Measurements from ENCODE around the gene OR6N1.

The OR6N1 gene

DNA sequence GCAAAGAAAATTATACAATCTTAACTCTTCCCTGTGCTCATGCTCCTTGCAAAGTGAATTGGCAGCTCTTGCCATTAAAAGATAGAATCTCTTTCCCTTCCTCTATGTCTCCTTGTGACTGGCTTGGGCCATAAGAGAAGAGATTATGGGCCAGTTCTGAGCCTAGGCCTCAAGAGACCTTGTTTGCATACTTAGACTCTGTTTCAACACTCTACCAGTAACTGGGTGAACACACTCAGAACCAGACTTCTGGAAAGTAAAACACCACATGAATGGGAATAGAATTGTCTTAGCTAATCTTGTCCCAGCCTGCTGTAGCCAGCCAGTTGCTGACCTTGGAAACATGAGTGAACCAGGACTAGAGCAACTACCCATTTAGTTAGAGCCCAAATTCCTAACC lies 36.1 kb downstream of the OR6N1 start:
- DNase-seq: no peak

DNA sequence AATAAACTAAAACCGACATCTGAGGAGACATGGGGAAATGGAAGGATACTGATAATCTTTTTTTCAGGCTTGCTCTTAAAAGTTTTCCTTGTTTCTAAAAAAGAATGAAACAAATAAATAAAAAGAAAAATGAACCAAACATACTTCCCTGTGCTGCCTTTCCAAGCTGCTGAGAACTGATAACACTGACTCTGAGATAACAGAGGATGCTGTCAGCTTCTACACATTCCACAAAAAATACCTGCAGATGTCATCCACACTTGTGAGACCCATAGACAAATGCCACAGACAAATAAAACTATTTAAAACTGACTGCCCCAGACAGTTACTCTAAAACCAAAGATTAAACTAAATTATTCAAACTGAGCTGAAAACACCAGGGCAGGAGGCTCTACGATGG lies 39.5 kb downstream of the OR6N1 start:
- DNase-seq: no peak

DNA sequence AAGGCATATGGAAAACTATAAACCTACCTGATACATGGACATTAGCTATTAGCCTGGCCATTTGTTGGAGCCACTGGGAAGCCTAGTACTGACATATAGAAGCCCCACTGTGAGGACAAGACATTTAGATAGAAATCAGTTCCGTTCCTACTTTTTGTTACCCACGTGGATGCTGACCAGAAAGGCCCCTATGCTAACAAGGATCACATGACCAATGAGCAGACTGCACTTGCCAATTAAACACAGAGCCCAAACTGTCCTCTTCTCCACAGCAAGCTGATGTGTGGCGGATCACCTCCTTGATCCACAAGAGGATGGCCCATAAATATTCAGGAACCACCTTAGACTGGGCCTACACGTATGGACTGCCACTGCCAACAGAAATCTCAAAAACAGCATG lies 40.3 kb downstream of the OR6N1 start:
- DNase-seq: no peak

DNA sequence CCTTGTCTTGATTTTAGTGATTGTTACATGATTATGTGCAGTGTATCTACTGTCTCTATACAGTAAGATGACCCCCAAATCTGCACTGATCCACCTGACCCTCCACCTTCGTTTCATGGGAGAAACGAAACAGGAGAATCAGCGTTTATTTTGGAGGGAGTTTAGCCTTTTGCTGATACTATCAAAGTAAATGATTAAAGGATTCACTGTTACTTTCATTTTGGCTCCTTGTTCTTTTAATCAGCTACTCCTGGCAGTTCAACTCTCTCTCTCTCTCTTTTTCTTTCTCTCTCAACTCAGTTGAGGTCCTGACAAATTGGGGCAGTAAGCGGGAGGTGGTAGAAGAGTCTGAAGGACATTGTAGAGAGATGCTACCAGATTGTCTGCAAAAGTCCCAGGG lies 41.5 kb downstream of the OR6N1 start:
- no peak for DNase-seq

DNA sequence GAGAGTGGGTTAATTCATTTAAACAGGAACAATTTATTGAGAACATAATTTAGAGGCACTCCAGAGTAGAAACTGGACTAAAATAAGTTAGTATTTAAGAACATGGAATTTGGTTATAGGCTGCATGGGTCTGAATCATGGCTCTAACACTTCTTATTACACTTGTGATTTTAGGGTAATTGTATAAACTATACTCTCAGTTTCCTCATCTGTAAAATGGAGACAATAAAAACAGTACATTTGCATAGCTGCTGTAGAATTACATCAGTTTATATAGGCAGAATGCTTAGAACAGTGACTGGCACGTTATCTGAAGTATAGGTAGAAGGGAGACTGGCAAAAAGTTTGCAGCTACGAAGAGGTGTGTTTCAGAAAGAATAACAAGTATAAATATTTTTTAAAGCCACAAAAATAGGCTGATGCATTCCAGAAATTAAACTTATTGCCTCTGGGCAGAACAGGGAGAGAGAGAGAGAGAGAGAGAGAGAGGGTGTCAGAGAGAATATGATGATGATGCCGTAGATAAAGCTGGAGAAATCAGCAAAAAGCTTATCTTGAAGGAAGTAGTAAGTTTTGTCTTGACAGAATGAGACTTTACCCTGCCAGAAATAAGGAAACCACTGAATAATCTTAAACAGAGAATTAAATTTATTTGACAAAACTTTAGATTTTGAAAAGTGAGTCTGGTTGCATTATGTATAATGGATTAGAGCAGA lies 43.3 kb downstream of the OR6N1 start:
- DNase-seq: no peak

DNA sequence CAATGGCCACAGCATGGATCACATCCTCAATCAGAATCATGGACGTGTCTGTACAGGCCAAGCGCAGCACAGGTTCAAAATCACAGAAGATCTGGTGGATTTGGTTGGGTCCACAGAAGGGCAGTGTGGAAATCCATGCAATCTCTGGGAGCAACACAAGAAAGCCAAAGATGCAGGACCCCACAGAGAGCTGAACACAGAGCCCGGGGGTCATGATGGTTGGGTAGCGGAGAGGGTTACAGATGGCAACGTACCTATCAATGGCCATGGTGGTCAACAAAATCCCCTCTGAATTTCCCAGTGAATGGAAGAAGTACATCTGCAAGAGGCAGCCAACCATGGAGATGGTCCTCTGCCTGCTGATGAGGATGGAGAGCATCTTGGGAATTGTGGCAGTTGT lies 47.6 kb downstream of the OR6N1 start:
- DNase-seq: no peak

DNA sequence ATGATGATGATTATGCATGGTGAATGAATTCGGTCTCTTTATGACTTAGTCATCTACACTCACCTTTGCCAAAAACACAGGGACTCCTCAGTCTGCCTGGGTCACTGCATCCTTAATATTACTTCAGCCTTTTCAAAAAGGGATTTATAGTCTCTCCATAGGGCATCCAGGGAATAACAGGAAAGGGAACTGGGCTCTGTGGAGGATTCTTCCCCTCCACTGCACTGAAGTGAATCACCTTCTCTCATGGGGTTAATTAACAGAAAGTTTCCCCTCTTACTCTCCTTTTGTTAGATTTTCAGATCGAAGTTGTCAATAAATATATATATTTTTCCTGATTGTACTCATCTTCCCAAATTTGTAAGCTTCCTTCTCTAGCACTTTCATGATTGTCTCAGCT lies 51.4 kb downstream of the OR6N1 start, which contains the start of gene OR6K3:
OR6K3 (minus strand) TSS at position 101 of the 400 bp plus-strand sequence. CDS start 2,605 bp downstream, outside the sequence.
- DNase-seq: no peak

DNA sequence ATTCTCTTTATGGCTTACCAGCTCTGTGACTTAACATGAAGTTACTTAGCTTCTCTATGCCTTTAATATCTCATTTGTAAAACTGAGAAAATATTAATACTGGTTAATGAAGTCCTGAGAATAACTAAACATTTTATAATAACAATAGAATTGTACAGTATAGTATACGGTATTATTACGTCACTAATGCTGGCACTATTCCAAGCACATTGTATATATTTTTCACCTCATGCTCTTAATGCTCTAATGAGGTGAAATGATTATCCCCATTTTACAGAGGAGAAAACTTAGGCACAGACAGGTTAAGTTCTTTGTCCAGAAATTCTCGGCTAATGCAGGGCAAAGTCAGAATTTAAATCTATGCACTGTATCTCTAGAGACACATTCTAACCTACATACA lies 52.3 kb downstream of the OR6N1 start:
- DNase-seq: no peak

DNA sequence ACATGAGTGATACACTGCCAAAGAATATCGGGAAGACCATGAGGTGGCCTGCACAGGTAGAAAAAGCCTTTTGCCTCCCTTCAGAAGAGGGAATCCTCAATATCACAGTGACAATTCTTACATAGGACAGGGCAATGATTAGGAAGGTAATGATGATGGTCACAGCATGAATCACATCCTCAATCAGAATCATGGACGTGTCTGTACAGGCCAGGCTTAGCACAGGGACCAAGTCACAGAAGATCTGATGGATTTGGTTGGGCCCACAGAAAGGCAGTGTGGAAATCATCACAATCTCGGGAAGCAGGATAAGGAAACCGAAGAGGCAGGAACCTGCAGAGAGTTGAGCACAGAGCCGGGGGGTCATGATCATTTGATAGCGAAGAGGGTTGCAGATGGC lies 54.7 kb downstream of the OR6N1 start:
- DNase-seq: no peak

DNA sequence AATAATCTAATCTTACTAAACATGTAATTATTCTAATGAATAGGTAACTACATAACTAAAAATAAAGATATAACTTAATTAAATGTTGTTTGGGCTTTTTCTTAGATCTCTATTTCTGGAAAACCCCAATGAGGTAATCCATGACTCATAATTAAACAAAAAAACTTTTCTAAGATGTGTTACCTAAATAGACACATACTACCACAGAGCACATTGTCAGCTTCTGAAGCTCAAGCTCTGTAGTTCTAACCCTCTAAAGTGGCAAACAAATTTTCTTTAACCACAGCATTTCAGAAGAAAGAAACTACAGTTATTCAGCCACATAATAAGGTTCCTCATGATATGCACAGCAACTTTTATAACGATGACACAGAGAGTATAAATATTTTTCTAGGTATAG lies 55.7 kb downstream of the OR6N1 start:
- no peak for DNase-seq

DNA sequence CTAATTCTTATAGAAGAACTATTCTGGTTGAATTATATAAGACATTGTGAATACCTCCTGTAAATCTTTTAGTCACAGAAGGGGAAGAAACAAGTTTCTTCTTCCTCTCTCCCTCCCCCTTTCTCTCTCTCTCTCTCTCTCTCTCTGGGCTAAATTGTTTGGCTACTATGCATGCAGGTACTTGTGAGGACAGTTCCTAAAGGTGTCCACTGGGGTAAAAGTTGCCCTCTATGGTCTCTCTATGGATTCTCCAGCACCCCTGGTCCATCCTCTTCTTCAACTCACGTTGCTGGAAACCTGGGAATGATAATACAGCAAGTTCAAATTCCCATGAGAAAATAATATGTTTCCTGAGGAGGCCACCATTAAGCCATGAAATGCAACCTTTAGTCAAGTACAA lies 57.2 kb downstream of the OR6N1 start:
- DNase-seq: no peak
